Right lobe of liver (tissue), 4 donors: ENCODE data around the gene FKBP1B.

Experiments used
- CTCF ChIP-seq, 4 donors: fragments of 200-600 bp in 3 of 4; fragments of 450-650 bp in 1 of 4; IDR thresholded peaks; one replicate each; pipeline versions ENCODE4 v1.5.1 to v1.8.0; 2016 to 2022; ENCODE audit warnings: antibody characterized with exemption in 4 of 4, mild to moderate bottlenecking in 2 of 4
- POLR2A ChIP-seq: fragments of 450-650 bp; IDR thresholded peaks from one replicate; pipeline ENCODE4 v1.6.1; 2017; ENCODE audit warnings: antibody characterized with exemption, mild to moderate bottlenecking
- donor health status: DM: no; HTN: no; CAD: no.
- donor health status: DM: no; HTN: no; CAD: no.
- donor health status: DM: no; HTN: yes; CAD: no.

- TF ChIP-seq CTCF (IDR thresholded peaks at IDR 0.05) = no peak
- no peak for TF ChIP-seq POLR2A
Observed at GRCh38 chr2:24009367-24009679, 40.2 kb upstream of the FKBP1B start.
